Measurements from ENCODE around the gene SLC22A23.

SLC22A23 gene

GRCh38 chr6:3284436-3284876, 172.4 kb downstream of the SLC22A23 start:
- intact Hi-C loops (cut with DNase I; ENCODE audit: low total_unique reads) = loop anchor here (10.0 kb wide), 2 partner anchors 170 to 700 kb away; partner anchors contain the start of gene SLC22A23
- Histone ChIP-seq H3K4me3 (no peak overlapping the region), H3K27me3 (no peaks in the 10 kb centered on the region), H3K36me3 (peaks cover 0 to 48% (median 0%) of the 10 kb centered on the region in 3 donors), H3K27ac (no peak overlapping the region), H3K4me1 (peaks cover 0 to 23% (median 10%) of the 10 kb centered on the region in 4 donors), H3K9me3 (no peaks in the 10 kb centered on the region)
- peak in 1 of 2 donors; percentile 62 for DNase-seq
- TF ChIP-seq CTCF (IDR thresholded peaks at IDR 0.05) = no peak

- H3K27me3 ChIP-seq = no peaks in the 10 kb centered on the region
- no peak overlapping the region for H3K4me3 ChIP-seq
- intact Hi-C loops (cut with DNase I; ENCODE audit: low total_unique reads) = loop anchor here (10.0 kb wide), 2 partner anchors 171 to 701 kb away; partner anchors contain the start of gene SLC22A23
- TF ChIP-seq CTCF (IDR thresholded peaks at IDR 0.05) = no peak
- DNase-seq = peak; percentile 6 to 56
- H3K9me3 ChIP-seq = no peaks in the 10 kb centered on the region
- H3K27ac ChIP-seq = no peak overlapping the region
- H3K4me1 ChIP-seq = peaks cover 0 to 23% (median 10%) of the 10 kb centered on the region in 4 donors
- H3K36me3 ChIP-seq = peaks cover 0 to 48% (median 0%) of the 10 kb centered on the region in 3 donors
These were observed 173.0 kb downstream of the SLC22A23 start for GRCh38 chr6:3283641-3284435.

- H3K27ac ChIP-seq = no peak overlapping the region
- DNase-seq = peak; percentile 9 to 41
- H3K36me3 ChIP-seq = peaks cover 0 to 48% (median 0%) of the 10 kb centered on the region in 3 donors
- H3K9me3 ChIP-seq = no peaks in the 10 kb centered on the region
- H3K4me3 ChIP-seq = no peak overlapping the region
- intact Hi-C loops (cut with DNase I; ENCODE audit: low total_unique reads) = loop anchor here (10.0 kb wide), 2 partner anchors 172 to 702 kb away; partner anchors contain the start of gene SLC22A23
- H3K27me3 ChIP-seq = no peaks in the 10 kb centered on the region
- TF ChIP-seq CTCF (IDR thresholded peaks at IDR 0.05) = no peak
- peaks cover 0 to 23% (median 10%) of the 10 kb centered on the region in 4 donors for H3K4me1 ChIP-seq
These were observed 173.6 kb downstream of the SLC22A23 start for GRCh38 chr6:3283241-3283640.

GRCh38 chr6:3282476-3283236, 174.2 kb downstream of the SLC22A23 start:
- peak; percentile 12 to 59 for DNase-seq
- Histone ChIP-seq H3K4me3 (no peak overlapping the region), H3K36me3 (peaks cover 0 to 48% (median 0%) of the 10 kb centered on the region in 3 donors), H3K27me3 (no peaks in the 10 kb centered on the region), H3K27ac (peak overlapping the region in 1 of 2 donors; percentile 25), H3K9me3 (no peaks in the 10 kb centered on the region), H3K4me1 (peaks cover 0 to 23% (median 10%) of the 10 kb centered on the region in 4 donors)
- TF ChIP-seq CTCF (IDR thresholded peaks at IDR 0.05) = no peak
- intact Hi-C loops (cut with DNase I; ENCODE audit: low total_unique reads) = loop anchor here (10.0 kb wide), 2 partner anchors 172 to 702 kb away; partner anchors contain the start of gene SLC22A23

- Histone ChIP-seq H3K4me3 (no peak overlapping the region), H3K36me3 (peaks cover 0 to 48% (median 0%) of the 10 kb centered on the region in 3 donors), H3K27me3 (no peaks in the 10 kb centered on the region), H3K9me3 (no peaks in the 10 kb centered on the region), H3K4me1 (peaks cover 0 to 23% (median 10%) of the 10 kb centered on the region in 4 donors), H3K27ac (peak overlapping the region in 1 of 2 donors; percentile 25)
- DNase-seq = peak; percentile 25 to 63
- TF ChIP-seq CTCF (IDR thresholded peaks at IDR 0.05) = no peak
- intact Hi-C loops (cut with DNase I; ENCODE audit: low total_unique reads) = loop anchor here (2.0 to 10.0 kb wide), 3 partner anchors 173 to 703 kb away; partner anchors contain the start of gene SLC22A23
These were observed 175.0 kb downstream of the SLC22A23 start for GRCh38 chr6:3281631-3282475.

Measured in tibial artery (tissue), 4 donors.